ENCODE results near the gene CDC37L1.

Gene CDC37L1

DNA sequence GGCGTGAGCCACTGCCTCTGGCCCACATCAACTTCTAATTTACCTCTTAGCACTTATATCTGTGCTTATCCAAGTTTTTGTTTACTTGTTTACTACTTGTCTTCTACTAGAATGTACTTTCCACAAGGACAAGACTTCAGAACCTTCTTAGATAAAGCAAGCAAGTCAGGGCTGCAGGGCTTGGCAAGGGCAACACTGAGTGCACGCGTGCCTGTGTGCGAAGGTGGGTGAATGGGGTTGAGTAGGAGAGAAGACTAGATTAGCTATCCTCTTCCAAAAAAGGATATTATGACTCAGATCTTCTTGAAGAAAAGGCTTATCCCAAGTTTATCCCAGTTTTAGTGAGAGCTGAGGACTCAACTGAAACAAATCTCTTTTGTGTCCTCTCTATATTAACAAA lies 42.4 kb downstream of the CDC37L1 start:
- TF ChIP-seq, protein P1, sequence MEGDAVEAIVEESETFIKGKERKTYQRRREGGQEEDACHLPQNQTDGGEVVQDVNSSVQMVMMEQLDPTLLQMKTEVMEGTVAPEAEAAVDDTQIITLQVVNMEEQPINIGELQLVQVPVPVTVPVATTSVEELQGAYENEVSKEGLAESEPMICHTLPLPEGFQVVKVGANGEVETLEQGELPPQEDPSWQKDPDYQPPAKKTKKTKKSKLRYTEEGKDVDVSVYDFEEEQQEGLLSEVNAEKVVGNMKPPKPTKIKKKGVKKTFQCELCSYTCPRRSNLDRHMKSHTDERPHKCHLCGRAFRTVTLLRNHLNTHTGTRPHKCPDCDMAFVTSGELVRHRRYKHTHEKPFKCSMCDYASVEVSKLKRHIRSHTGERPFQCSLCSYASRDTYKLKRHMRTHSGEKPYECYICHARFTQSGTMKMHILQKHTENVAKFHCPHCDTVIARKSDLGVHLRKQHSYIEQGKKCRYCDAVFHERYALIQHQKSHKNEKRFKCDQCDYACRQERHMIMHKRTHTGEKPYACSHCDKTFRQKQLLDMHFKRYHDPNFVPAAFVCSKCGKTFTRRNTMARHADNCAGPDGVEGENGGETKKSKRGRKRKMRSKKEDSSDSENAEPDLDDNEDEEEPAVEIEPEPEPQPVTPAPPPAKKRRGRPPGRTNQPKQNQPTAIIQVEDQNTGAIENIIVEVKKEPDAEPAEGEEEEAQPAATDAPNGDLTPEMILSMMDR (IDR thresholded peaks at IDR 0.05; ENCODE audit: insufficient read depth, low read length, missing control alignments): no peak
- no peak overlapping the region for H3K4me3 ChIP-seq (ENCODE audit: low read depth, low read length)
- ChIA-PET POLR2A (interaction anchor here (0.6 kb wide), 1 partner anchor 28 kb away, joined by 3 read pairs; no protein-coding TSS in a partner anchor), CTCF (interaction anchor here (0.9 kb wide), 1 partner anchor 38 kb away, joined by 4 read pairs; no protein-coding TSS in a partner anchor)
- DNase-seq (ENCODE audit: low read depth, low spot score): no peak

DNA sequence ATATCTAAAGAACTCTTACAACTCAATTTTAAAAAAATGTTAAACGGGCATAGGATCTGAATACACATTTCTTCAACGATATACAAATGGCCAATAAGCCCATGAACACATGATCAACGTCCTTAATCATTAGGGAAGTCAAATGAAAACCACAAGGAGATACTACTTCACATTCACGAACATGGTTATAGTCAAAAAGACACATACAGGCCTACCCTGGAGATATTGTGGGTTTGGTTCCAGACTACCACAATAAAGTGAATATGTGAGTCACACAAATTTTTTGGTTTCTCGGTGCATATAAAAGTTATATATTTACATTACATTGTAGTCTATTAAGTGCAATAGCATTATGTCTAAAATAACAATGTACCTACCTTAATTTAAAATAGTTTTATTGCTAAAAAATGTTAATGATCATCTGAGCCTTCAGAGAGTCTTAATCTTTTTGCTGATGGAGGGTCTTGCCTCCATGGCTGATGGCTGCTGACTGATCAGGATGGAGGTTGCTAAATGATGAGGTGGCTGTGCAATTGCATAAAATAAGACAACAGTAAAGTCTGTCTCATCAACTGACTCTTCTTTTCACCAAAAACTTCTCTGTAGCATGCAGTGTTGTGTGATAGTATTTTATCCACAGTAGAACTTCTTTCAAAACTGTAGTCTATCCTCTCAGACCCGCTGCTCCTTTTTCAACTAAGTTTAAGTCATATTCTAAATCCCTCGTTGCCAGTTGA lies 46.5 kb downstream of the CDC37L1 start:
- TF ChIP-seq, protein P1 (IDR thresholded peaks at IDR 0.05; ENCODE audit: insufficient read depth, low read length, missing control alignments): no peak
- no peak overlapping the region for H3K4me3 ChIP-seq (ENCODE audit: low read depth, low read length)
- ChIA-PET CTCF (no interaction called here), POLR2A (no interaction called here)
- DNase-seq (ENCODE audit: low read depth, low spot score): no peak

DNA sequence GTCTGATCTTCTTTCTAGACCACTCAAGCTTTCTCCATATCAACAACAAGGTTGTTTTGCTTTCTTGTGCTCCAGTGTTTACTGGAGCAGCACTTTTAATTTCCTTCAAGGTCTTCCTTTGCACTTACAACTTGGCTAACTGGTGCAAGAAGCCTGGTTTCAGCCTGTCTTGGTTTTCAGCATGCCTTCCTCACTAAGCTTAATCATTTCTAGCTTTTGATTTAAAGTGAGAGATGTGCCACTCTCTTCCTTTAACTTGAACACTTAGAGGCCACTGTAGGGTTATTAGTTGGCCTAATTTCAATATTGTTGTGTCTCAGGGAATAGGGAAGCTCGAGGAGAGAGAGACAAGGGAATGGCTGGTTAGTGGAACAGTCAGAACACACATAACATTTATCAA lies 48.2 kb downstream of the CDC37L1 start:
- ChIA-PET POLR2A (no interaction called here), CTCF (interaction anchor here (1.3 kb wide), 1 partner anchor 8 kb away, joined by 3 read pairs; no protein-coding TSS in a partner anchor)
- TF ChIP-seq, protein P1 (IDR thresholded peaks at IDR 0.05; ENCODE audit: insufficient read depth, low read length, missing control alignments): no peak
- no peak overlapping the region for H3K4me3 ChIP-seq (ENCODE audit: low read depth, low read length)
- no peak for DNase-seq (ENCODE audit: low read depth, low spot score)

DNA sequence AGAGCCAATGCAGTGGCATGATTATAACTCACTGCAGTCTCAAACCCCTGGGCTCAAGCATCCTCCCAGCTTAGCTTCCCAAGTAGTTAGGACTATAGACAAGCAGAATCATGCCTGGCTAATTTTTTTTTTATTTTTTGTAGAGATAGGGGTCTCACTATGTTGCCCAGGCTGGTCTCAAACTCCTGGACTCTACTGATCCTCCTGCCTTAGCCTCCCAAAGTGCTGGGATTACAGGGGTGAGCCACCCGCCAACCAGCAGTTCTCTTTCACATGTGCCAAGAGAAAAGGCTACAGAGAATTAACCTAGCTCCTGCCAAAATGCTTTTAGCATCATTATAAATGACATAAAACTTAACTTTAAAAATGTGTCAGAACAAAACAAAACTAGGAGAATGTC lies 53.5 kb downstream of the CDC37L1 start:
- H3K4me3 ChIP-seq (ENCODE audit: low read depth, low read length): no peak overlapping the region
- DNase-seq (ENCODE audit: low read depth, low spot score): no peak
- TF ChIP-seq, protein P1 (IDR thresholded peaks at IDR 0.05; ENCODE audit: insufficient read depth, low read length, missing control alignments): no peak
- ChIA-PET POLR2A (no interaction called here), CTCF (no interaction called here)

DNA sequence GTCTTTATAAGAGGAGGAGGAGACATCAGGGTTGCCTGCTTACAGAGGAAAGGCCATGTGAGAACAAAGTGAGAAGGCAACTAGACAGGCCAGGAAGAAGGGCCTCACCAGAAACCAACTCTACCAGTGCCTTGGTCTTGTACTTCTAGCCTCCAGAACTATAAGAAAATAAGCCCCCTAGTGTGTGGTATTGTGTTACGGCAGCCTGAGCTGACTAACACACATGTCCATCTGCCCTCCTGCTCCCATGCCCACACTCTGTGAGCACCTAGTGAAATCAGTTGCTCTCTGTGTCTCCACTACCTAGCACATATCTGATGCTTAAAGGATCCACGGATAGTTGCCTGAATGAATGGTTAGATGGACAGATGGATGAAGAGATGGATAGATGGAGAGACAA lies 54.8 kb downstream of the CDC37L1 start:
- H3K4me3 ChIP-seq (ENCODE audit: low read depth, low read length): no peak overlapping the region
- ChIA-PET POLR2A (no interaction called here), CTCF (interaction anchor here (0.9 kb wide), 1 partner anchor 15 kb away, joined by 4 read pairs; no protein-coding TSS in a partner anchor)
- no peak for DNase-seq (ENCODE audit: low read depth, low spot score)
- TF ChIP-seq, protein P1 (IDR thresholded peaks at IDR 0.05; ENCODE audit: insufficient read depth, low read length, missing control alignments): no peak

DNA sequence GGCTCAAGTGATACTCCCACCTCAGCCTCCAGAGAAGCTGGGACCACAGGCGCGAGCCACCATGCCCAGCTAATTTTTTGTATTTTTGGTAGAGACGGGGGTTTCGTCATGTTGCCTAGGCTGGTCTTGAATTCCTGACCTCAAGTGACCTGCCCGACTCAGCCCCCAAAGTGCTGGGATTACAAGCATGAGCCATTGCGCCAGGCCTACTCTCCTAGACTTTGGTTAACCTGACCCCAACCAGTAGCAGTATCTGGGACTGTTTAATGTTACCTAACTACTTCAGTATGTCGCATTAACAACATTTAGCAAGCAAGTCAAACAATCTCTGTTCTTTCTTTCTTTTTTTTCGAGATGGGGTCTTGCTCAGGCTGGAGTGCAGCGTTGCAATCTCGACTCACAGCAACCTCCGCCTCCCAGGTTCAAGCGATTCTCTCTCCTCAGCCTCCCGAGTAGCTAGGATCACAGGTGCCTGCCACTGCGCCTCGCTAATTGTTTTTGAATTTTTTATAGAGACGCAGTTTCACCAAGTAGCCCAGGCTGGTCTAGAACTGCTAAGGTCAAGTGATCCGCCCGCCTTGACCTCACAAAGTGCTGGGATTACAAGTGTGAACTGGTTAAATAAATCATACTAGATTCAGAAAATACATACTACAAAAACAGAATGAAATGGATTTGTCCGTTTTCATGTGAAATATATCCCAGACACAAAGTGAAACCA lies 59.7 kb downstream of the CDC37L1 start:
- H3K4me3 ChIP-seq (ENCODE audit: low read depth, low read length): peak overlapping the region; percentile 82
- DNase-seq (ENCODE audit: low read depth, low spot score): no peak
- TF ChIP-seq, protein P1 (IDR thresholded peaks at IDR 0.05; ENCODE audit: insufficient read depth, low read length, missing control alignments): no peak
- ChIA-PET CTCF (interaction anchor here (1.7 kb wide), 1 partner anchor 58 kb away, joined by 3 read pairs; no protein-coding TSS in a partner anchor), POLR2A (no interaction called here)

All from AG04449 (cell line).